Pancreas (tissue), 10 donors: ENCODE results near the gene AQP11. TPM values are rescaled to one million over a fixed set of nuclear protein-coding genes. Genes with fewer than 3 reads are reported as not detected.
"Not testable (repeated sequence)": the region's sequence is repeated elsewhere in the genome, so short reads cannot be mapped to it uniquely, and the experiment has no call there.

Experiments used
- ATAC-seq, 4 donors: fragments of 200-7000 bp; cut with Tn5 transposase; one replicate each; pipeline versions ENCODE4 v1.8.0 to v1.9.1; 2020; ENCODE audit warnings: mild to moderate bottlenecking in 4 of 4, moderate library complexity in 4 of 4
- DNase-seq, 6 donors: peaks; one replicate each; pipeline ENCODE4 v3.0.0-alpha.2; 2020
- FAIRE-seq: peaks from 2 replicates; lab custom pipeline; 2012; peaks lifted over from hg19 to GRCh38; lab: Jason Lieb, UNC
- H3K27ac ChIP-seq, 4 donors: fragments of 200-600 bp; sonication (generic); 1 replicate in 3 of 4; 2 replicates in 1 of 4; pipeline versions ENCODE4 v1.5.0 to v1.8.0; 2020
- H3K27me3 ChIP-seq, 4 donors: fragments of 200-600 bp; one replicate each; pipeline ENCODE4 v1.8.0; 2021
- H3K36me3 ChIP-seq, 3 donors: fragments of 200-600 bp; sonication (generic) in 1 of 3; one replicate each; pipeline versions ENCODE4 v1.5.0 to v1.8.0; 2020 to 2021
- H3K4me1 ChIP-seq, 3 donors: fragments of 200-600 bp; one replicate each; pipeline ENCODE4 v1.8.0; 2021
- H3K4me3 ChIP-seq, 4 donors: fragments of 200-600 bp; sonication (generic) in 2 of 4; one replicate each; pipeline versions ENCODE4 v1.5.0 to v1.8.0; 2020 to 2021
- H3K9me3 ChIP-seq, 4 donors: fragments of 200-600 bp; one replicate each; pipeline ENCODE4 v1.8.0; 2021
- WGBS, 2 donors: extraction: QIAGEN DNeasy Blood & Tissue Kit; methylation state at CpG; one replicate each; pipeline ENCODE4 v1.1.7; 2013; 5-methylcytosine and 5-hydroxymethylcytosine counted together
- intact Hi-C, 3 donors: fragments of 100-400 bp; cut with DNase I; formaldehyde crosslinking; loops; one replicate each; pipeline versions ENCODE4 v1.11.1 to v1.14.2; 2022
- polyA plus RNA-seq, 2 donors: library from polyadenylated mRNA; stranded (reverse); fragments of 200-250 nt; gene quantifications; one replicate each; pipeline ENCODE4 v1.2.3, GENCODE V29; 2013
- total RNA-seq, 6 donors: library from RNA; stranded (reverse); fragmentation: NEBNext Ultra II Directional in 4 of 6; extraction: Animal tissue kit (Norgen Biotek cat#: 25700) in 4 of 6; gene quantifications; one replicate each; pipeline versions ENCODE4 v1.2.1 to v1.2.4, GENCODE V29; 2021 to 2023
- TF ChIP-seq, protein P1 (sequence below), 4 donors: fragments of 200-600 bp; sonication (generic) in 3 of 4; IDR thresholded peaks; one replicate each; pipeline versions ENCODE4 v1.5.0 to v1.8.0; 2021; ENCODE audit warnings: antibody characterized with exemption in 4 of 4
- donor health status: healthy with polysubstance abuse.
- donor health status: DM: no; HTN: no; CAD: no; lungs with moderate emphysema.
- donor health status: DM: no; HTN: no; CAD: no.
- donor health status: control.
- donor health status: control.
- donor health status: Bipolar disorder and iron deficiency.
- donor health status: DM: yes; HTN: yes; CAD: no.
- donor health status: DM: no; HTN: no; CAD: no.
- donor health status: DM: no; HTN: no; CAD: no.
- donor health status: DM: yes; HTN: yes; CAD: no.

The AQP11 gene
- total and polyA plus RNA-seq, 8 donors: 0.41 to 2.3 (median 0.95) TPM

DNA sequence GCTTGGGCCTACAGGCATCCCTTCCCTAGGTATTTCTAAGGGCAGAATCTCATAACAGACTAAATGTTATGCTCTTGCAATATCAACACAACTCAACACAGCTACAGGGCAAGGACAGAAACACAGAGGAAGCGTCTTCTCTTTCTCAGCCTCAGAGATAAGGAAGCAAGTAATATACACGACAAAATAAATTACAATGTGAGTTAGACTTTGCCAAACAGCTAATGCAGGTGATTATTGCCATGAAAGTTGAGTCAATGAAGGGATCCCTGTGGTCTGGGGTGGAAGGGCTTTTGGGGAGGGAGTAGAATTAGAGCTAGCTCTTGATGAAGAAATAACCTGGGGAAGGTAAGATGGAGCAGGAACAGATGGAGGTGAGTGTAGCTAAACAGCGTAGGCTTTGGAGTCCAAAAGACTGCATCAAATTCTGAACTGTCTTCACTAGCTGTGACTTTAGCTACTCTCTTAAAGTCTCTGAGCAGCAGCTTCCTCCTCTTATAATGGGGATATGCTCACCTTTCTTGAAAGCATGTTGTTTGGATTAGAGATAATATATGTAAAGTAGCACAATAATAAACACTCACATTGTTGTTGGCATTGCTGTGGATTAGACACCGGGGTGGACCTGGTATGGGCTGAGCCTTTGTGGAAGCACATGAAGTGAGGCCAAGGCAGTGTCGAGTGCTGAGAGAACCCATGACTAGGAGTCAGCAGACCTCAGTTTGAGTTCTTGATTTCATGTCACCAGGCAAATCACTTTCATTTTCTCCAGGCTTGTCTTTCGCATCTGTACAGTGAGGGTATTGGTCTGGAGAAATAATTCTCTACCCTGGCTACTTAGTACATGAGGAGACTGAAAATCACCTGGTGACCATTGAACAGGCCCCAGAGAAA, 41.0 kb upstream of the AQP11 start:
- intact Hi-C loops: no loop called here
- ATAC-seq (peak in 3 of 4 donors; percentile 21 to 37 (median 28)), FAIRE-seq (no peak), DNase-seq (no peak)
- no peaks in the 10 kb centered on the region for H3K36me3 ChIP-seq
- H3K27me3 ChIP-seq: no peaks in the 10 kb centered on the region
- TF ChIP-seq, protein P1, sequence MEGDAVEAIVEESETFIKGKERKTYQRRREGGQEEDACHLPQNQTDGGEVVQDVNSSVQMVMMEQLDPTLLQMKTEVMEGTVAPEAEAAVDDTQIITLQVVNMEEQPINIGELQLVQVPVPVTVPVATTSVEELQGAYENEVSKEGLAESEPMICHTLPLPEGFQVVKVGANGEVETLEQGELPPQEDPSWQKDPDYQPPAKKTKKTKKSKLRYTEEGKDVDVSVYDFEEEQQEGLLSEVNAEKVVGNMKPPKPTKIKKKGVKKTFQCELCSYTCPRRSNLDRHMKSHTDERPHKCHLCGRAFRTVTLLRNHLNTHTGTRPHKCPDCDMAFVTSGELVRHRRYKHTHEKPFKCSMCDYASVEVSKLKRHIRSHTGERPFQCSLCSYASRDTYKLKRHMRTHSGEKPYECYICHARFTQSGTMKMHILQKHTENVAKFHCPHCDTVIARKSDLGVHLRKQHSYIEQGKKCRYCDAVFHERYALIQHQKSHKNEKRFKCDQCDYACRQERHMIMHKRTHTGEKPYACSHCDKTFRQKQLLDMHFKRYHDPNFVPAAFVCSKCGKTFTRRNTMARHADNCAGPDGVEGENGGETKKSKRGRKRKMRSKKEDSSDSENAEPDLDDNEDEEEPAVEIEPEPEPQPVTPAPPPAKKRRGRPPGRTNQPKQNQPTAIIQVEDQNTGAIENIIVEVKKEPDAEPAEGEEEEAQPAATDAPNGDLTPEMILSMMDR (IDR thresholded peaks at IDR 0.05): peak in 1 of 4 donors; percentile 5
- no peaks in the 10 kb centered on the region for H3K9me3 ChIP-seq
- no peak overlapping the region for H3K27ac ChIP-seq
- no peaks in the 10 kb centered on the region for H3K4me1 ChIP-seq
- H3K4me3 ChIP-seq: no peak overlapping the region
- 72 to 76% methylated on average over 6 of the region's 6 CpGs for WGBS, 2 donors

DNA sequence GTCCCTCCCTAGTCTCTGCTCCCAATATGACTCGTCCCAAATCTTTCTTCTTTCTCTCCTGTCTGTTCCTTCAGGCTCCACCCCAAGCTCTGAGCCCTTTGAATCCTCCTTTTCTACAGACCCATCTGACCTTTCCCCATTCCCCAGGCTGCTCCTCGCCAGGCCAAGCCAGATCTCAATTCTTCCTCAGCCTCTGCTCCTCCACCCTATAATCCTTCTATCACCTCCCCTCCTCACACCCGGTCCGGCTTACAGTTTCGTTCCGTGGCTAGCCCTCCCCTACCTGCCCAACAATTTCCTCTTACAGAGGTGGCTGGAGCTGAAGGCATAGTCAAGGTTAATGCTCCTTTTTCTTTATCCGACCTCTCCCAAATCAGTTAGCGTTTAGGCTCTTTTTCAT, 38.3 kb upstream of the AQP11 start:
- DNase-seq, H3K4me3 ChIP-seq, FAIRE-seq, H3K4me1 ChIP-seq, H3K27me3 ChIP-seq, H3K9me3 ChIP-seq, H3K36me3 ChIP-seq, H3K27ac ChIP-seq, ATAC-seq: not testable (repeated sequence)
- intact Hi-C loops: loop anchor here in 2 of 3 donors (5.0 to 10.0 kb wide), 3 partner anchors 354 to 427 kb away; partner anchors contain the start of gene MYO7A (in 1 of the 2)
- 86 to 89% methylated on average over 8 of the region's 8 CpGs for WGBS, 2 donors

DNA sequence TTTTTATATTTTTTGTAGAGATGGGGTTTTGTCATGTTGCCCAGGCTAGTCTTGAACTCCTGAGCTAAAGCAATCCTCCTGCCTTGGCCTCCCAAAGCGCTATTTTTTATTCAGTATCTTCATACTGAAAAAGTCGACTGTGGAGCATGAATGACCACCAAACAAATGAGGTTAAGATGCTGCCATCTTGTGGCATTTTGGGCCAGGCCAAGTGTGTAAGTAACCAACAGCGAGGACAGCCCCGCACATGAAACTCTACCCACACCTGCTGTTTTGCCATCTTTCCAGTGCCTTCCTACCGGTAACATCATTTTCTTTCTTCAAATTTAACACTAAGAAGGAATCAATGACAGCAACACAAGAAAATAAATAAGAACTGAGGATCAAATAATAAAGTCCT, 32.2 kb upstream of the AQP11 start:
- no peaks in the 10 kb centered on the region for H3K27me3 ChIP-seq
- 68 to 82% methylated on average over 5 of the region's 5 CpGs for WGBS, 2 donors
- H3K9me3 ChIP-seq: no peaks in the 10 kb centered on the region
- DNase-seq (no peak), FAIRE-seq (no peak), ATAC-seq (no peak)
- intact Hi-C loops: loop anchor here in 1 of 3 donors (10.0 kb wide), 1 partner anchor 433 kb away; the partner anchor contains the start of gene MYO7A
- H3K36me3 ChIP-seq: no peaks in the 10 kb centered on the region
- H3K4me3 ChIP-seq: no peak overlapping the region
- H3K4me1 ChIP-seq: no peaks in the 10 kb centered on the region
- no peak overlapping the region for H3K27ac ChIP-seq
- TF ChIP-seq, protein P1 (IDR thresholded peaks at IDR 0.05): no peak

DNA sequence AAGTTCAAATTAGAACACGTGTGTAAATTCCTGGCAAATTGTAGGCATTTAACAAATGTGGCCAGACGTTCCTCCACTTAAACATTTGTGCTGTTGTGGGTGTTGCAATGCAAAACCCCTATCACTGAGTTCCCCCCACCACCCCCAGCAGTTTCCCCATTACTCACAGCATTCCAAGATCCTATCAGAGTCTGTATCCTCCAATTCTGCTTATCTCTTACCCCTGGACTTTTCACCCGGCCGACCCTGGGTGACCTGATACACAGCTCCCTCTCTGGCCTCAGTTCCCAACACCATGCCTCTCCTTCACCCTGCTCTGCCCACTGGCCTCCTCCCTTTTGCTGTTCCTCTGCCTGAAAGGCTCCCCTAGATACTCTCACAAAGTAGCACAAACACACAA, 31.4 kb upstream of the AQP11 start:
- no peaks in the 10 kb centered on the region for H3K9me3 ChIP-seq
- no peaks in the 10 kb centered on the region for H3K36me3 ChIP-seq
- intact Hi-C loops: loop anchor here in 1 of 3 donors (10.0 kb wide), 1 partner anchor 434 kb away; the partner anchor contains the start of gene MYO7A
- DNase-seq (no peak), FAIRE-seq (no peak), ATAC-seq (no peak)
- no peaks in the 10 kb centered on the region for H3K4me1 ChIP-seq
- H3K4me3 ChIP-seq: no peak overlapping the region
- no peaks in the 10 kb centered on the region for H3K27me3 ChIP-seq
- H3K27ac ChIP-seq: no peak overlapping the region
- 43 to 56% methylated on average over 4 of the region's 4 CpGs for WGBS, 2 donors
- TF ChIP-seq, protein P1 (IDR thresholded peaks at IDR 0.05): no peak

DNA sequence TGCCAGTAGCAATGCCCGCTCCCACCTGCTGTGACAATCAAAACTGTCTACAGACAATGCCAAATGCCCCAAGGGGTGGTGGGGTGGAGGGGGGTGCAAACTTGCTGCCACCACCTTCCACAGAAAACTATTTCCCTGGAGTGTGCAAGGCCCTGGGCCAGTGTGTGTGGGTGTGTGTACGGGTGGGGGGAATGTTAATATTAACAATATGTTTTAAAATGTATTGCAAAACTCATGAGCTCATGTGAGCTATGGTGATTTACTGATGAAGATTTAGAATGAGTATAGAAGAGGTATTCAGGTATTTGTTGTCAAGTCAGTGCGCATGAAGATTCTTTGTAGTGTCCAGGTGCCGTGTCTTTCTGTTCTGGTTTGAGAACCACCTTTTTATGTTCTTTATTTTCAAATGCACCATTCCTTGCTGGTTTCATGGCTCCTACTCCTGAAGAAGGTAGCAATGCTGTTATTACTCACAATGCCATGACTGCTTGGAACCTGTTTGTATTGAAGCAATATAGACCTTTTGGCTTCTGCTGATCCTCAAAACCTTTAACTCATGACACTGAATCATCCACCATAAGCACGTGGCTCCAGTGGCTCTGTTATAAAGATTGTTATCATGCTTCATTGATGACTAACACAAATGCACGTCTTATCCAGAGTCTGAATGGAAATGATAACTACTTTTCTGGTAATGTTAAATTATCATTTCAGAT, 29.9 kb upstream of the AQP11 start:
- peak in 1 of 4 donors; percentile 39 for ATAC-seq

More for the DNA sequence above, 29.9 kb upstream of the AQP11 start:
- FAIRE-seq: no peak
- intact Hi-C loops: loop anchor here in 1 of 3 donors (10.0 kb wide), 1 partner anchor 435 kb away; the partner anchor contains the start of gene MYO7A
- Histone ChIP-seq H3K36me3 (no peaks in the 10 kb centered on the region), H3K4me1 (no peaks in the 10 kb centered on the region), H3K27ac (no peak overlapping the region), H3K9me3 (no peaks in the 10 kb centered on the region), H3K27me3 (no peaks in the 10 kb centered on the region), H3K4me3 (no peak overlapping the region)
- no peak for DNase-seq
- TF ChIP-seq, protein P1 (IDR thresholded peaks at IDR 0.05): no peak
- 84 to 88% methylated on average over 6 of the region's 6 CpGs for WGBS, 2 donors
